Measurements from ENCODE around the gene OOSP3. TPM values are rescaled to one million over a fixed set of nuclear protein-coding genes. Genes with fewer than 3 reads are reported as not detected.
"Not testable (repeated sequence)": the region's sequence is repeated elsewhere in the genome, so short reads cannot be mapped to it uniquely, and the experiment has no call there.

Gene OOSP3
- total and polyA plus RNA-seq, 2 donors (not counting 1 experiment from before 2014, with no cell fraction given), result not detected

DNA sequence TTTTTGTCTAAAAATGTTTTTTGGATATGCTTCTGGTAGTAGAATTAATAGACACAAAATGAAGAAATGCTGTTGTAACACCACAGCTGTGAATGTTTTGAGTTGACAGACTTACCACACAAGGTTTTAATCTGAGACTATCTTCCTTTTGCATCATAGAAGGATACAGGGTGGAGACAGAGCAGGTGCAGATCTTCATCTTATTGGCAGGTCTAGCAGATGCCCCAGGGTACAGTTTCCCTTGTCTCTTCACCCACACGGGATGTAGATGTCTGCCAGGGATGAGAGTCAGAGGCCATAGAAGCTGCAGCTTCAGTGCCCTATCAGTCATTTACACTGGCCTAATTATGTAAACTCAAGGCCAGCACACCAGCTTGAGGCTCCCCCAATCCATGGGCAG, 985 bp downstream of the OOSP3 start:
- ATAC-seq (ENCODE audit: low read depth), result no peak
- TF ChIP-seq EZH2 (IDR thresholded peaks at IDR 0.05; ENCODE audit: borderline replicate concordance, insufficient read depth, low read depth, low read length, poor library complexity, severe bottlenecking), result no peak
- TF ChIP-seq CTCF (IDR thresholded peaks at IDR 0.05), result no peak
- H3K79me2 ChIP-seq (ENCODE audit: control insufficient read depth, insufficient read depth, low read length), result no peaks in the 10 kb centered on the region
- H3K4me1 ChIP-seq (ENCODE audit: control insufficient read depth in 2 of 2, insufficient read depth in 2 of 2, low read length in 2 of 2), result no peaks in the 10 kb centered on the region
- H3K4me3 ChIP-seq (ENCODE audit: control extremely low read depth in 1 of 5, extremely low read depth in 1 of 5, insufficient read depth in 1 of 5, low read depth in 2 of 5, low read length in 4 of 5), result no peak overlapping the region
- no peak overlapping the region for H3K27ac ChIP-seq (ENCODE audit: low read length in 2 of 2)
- H4K20me1 ChIP-seq (ENCODE audit: control insufficient read depth, insufficient read depth, low read length, poor library complexity, severe bottlenecking), result no peaks in the 10 kb centered on the region
- ChIA-PET POLR2A (no interaction called here), CTCF (no interaction called here)
- Mint-ChIP-seq H3K27me3 (peaks cover 20% of the 10 kb centered on the region), H3K4me3 (no peak overlapping the region), H3K9me3 (ENCODE audit: insufficient read depth) (no peaks in the 10 kb centered on the region), H3K27ac (no peak overlapping the region), H3K4me1 (no peaks in the 10 kb centered on the region)
- H2AFZ ChIP-seq (ENCODE audit: insufficient read depth, low read depth, low read length, poor library complexity, severe bottlenecking), result no peak overlapping the region
- no peak overlapping the region for H3K9ac ChIP-seq (ENCODE audit: low read length)
- H3K4me2 ChIP-seq (replicated peaks; ENCODE audit: low read depth, low read length, poor library complexity, severe bottlenecking), result no peak overlapping the region
- 100% methylated on average over 1 of the region's 1 CpG for WGBS (ENCODE audit: insufficient coverage)
- DNase-seq, result no peak
- no peaks in the 10 kb centered on the region for H3K27me3 ChIP-seq (replicated peaks in 1 of 4; ENCODE audit: control extremely low read depth in 1 of 4, control insufficient read depth in 3 of 4, insufficient read depth in 4 of 4, low read length in 3 of 4)
- no peaks in the 10 kb centered on the region for H3K9me3 ChIP-seq (ENCODE audit: control extremely low read depth in 1 of 3, control insufficient read depth in 2 of 3, insufficient read depth in 1 of 3, low read length in 2 of 3)
- intact Hi-C loops (cut with micrococcal nuclease), result no loop called here
- H3K36me3 ChIP-seq (replicated peaks in 1 of 2; ENCODE audit: control extremely low read depth in 1 of 2, control insufficient read depth in 1 of 2, extremely low read depth in 1 of 2, insufficient read depth in 2 of 2, low read length in 1 of 2), result no peaks in the 10 kb centered on the region

GRCh38 chr11:59883597-59883996, 5.0 kb downstream of the OOSP3 start:
- no CpG with 5 or more reads among the region's 1 CpG for WGBS (ENCODE audit: insufficient coverage)
- Mint-ChIP-seq H3K4me1 (no peaks in the 10 kb centered on the region), H3K4me3 (no peak overlapping the region), H3K27me3 (peaks cover 6% of the 10 kb centered on the region), H3K27ac (no peak overlapping the region), H3K9me3 (ENCODE audit: insufficient read depth) (peaks cover 13% of the 10 kb centered on the region)
- Histone ChIP-seq H3K4me1 (ENCODE audit: control insufficient read depth in 2 of 2, insufficient read depth in 2 of 2, low read length in 2 of 2) (no peaks in the 10 kb centered on the region), H3K36me3 (replicated peaks in 1 of 2; ENCODE audit: control extremely low read depth in 1 of 2, control insufficient read depth in 1 of 2, extremely low read depth in 1 of 2, insufficient read depth in 2 of 2, low read length in 1 of 2) (no peaks in the 10 kb centered on the region), H3K4me2 (replicated peaks; ENCODE audit: low read depth, low read length, poor library complexity, severe bottlenecking) (no peak overlapping the region), H3K9me3 (ENCODE audit: control extremely low read depth in 1 of 3, control insufficient read depth in 2 of 3, insufficient read depth in 1 of 3, low read length in 2 of 3) (peaks cover 0 to 4% (median 0%) of the 10 kb centered on the region in 3 donors), H3K79me2 (ENCODE audit: control insufficient read depth, insufficient read depth, low read length) (no peaks in the 10 kb centered on the region), H3K27ac (ENCODE audit: low read length in 2 of 2) (no peak overlapping the region), H3K9ac (ENCODE audit: low read length) (no peak overlapping the region), H3K4me3 (ENCODE audit: control extremely low read depth in 1 of 5, extremely low read depth in 1 of 5, insufficient read depth in 1 of 5, low read depth in 2 of 5, low read length in 4 of 5) (no peak overlapping the region), H2AFZ (ENCODE audit: insufficient read depth, low read depth, low read length, poor library complexity, severe bottlenecking) (no peak overlapping the region), H3K27me3 (replicated peaks in 1 of 4; ENCODE audit: control extremely low read depth in 1 of 4, control insufficient read depth in 3 of 4, insufficient read depth in 4 of 4, low read length in 3 of 4) (no peaks in the 10 kb centered on the region), H4K20me1 (ENCODE audit: control insufficient read depth, insufficient read depth, low read length, poor library complexity, severe bottlenecking) (no peaks in the 10 kb centered on the region)
- TF ChIP-seq EZH2 (IDR thresholded peaks at IDR 0.05; ENCODE audit: borderline replicate concordance, insufficient read depth, low read depth, low read length, poor library complexity, severe bottlenecking), result no peak
- TF ChIP-seq CTCF (IDR thresholded peaks at IDR 0.05), result no peak
- intact Hi-C loops (cut with micrococcal nuclease), result no loop called here
- ChIA-PET POLR2A (no interaction called here), CTCF (no interaction called here)
- ATAC-seq (ENCODE audit: low read depth), result no peak
- no peak for DNase-seq

- H3K9ac ChIP-seq (ENCODE audit: low read length); H3K36me3 ChIP-seq (replicated peaks in 1 of 2; ENCODE audit: control extremely low read depth in 1 of 2, control insufficient read depth in 1 of 2, extremely low read depth in 1 of 2, insufficient read depth in 2 of 2, low read length in 1 of 2); ATAC-seq (ENCODE audit: low read depth); intact Hi-C loops (cut with micrococcal nuclease); H3K27me3 Mint-ChIP-seq; H4K20me1 ChIP-seq (ENCODE audit: control insufficient read depth, insufficient read depth, low read length, poor library complexity, severe bottlenecking); H3K27ac Mint-ChIP-seq; H3K4me1 Mint-ChIP-seq; H3K4me3 ChIP-seq (ENCODE audit: control extremely low read depth in 1 of 5, extremely low read depth in 1 of 5, insufficient read depth in 1 of 5, low read depth in 2 of 5, low read length in 4 of 5); H3K4me1 ChIP-seq (ENCODE audit: control insufficient read depth in 2 of 2, insufficient read depth in 2 of 2, low read length in 2 of 2); CTCF ChIA-PET; H3K4me2 ChIP-seq (replicated peaks; ENCODE audit: low read depth, low read length, poor library complexity, severe bottlenecking); H3K4me3 Mint-ChIP-seq; H3K27ac ChIP-seq (ENCODE audit: low read length in 2 of 2); H3K79me2 ChIP-seq (ENCODE audit: control insufficient read depth, insufficient read depth, low read length); H3K27me3 ChIP-seq (replicated peaks in 1 of 4; ENCODE audit: control extremely low read depth in 1 of 4, control insufficient read depth in 3 of 4, insufficient read depth in 4 of 4, low read length in 3 of 4); POLR2A ChIA-PET; H2AFZ ChIP-seq (ENCODE audit: insufficient read depth, low read depth, low read length, poor library complexity, severe bottlenecking); DNase-seq: not testable (repeated sequence)
- peaks cover 0 to 13% (median 4%) of the 10 kb centered on the region in 3 donors for H3K9me3 ChIP-seq (ENCODE audit: control extremely low read depth in 1 of 3, control insufficient read depth in 2 of 3, insufficient read depth in 1 of 3, low read length in 2 of 3)
- H3K9me3 Mint-ChIP-seq (ENCODE audit: insufficient read depth), result peaks cover 27% of the 10 kb centered on the region
Measured at GRCh38 chr11:59887156-59887555, 8.6 kb downstream of the OOSP3 start.

All from B cell (primary cell).